Measurements from ENCODE around the gene ITPK1. TPM values are rescaled to one million over a fixed set of nuclear protein-coding genes. Genes with fewer than 3 reads are reported as not detected.
A peak's percentile ranks its signal among the peaks of the same experiment; 100 is the strongest.

The ITPK1 gene
- total RNA-seq, 1 donor from 2014 or later = 52.5 TPM

DNA sequence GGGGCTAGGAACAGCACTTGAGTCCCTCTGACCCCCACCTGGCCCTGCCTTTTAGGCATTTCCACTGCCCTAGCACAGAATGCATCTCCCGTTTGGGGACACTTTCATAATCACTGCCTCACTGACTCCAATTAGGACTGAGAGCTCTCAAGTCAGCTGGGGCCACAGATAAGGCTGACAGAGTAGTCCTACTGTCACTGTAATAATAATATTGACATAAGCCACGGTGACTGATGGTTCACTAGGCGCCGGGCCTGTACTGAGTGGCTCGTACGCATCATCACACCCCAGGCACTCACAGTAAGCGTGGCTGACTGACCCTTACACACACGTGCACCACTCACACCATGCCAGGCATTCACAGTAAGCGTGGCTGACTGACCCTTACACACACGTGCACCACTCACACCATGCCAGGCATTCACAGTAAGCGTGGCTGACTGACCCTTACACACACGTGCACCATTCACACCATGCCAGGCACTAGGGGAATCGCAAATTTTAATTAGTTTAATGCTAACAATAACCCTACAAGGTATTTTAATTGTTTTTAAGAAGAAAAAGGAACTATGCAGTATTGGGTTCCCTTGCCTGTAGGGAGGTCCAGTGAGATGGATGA is 105.1 kb downstream of the ITPK1 start:
- DNase-seq (ENCODE audit: low read depth) = no peak

DNA sequence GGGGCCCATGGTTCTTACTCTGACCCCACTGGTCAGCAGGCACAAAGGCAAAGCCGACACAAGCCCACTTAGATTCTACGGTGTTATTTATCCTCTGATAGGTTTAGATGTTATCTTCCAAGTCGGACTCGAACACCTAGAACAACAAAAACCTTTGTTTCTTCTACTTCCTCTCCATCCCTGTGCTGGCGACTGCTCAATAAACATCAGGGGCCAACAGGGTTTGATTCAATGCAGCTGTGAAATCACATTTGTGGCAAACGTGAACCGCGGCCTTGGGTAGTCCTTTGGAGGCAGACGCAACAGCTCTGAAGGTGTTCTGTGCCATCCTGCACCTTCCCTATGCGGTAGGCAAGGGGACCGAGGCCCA is 105.6 kb downstream of the ITPK1 start:
- DNase-seq (ENCODE audit: low read depth) = no peak

DNA sequence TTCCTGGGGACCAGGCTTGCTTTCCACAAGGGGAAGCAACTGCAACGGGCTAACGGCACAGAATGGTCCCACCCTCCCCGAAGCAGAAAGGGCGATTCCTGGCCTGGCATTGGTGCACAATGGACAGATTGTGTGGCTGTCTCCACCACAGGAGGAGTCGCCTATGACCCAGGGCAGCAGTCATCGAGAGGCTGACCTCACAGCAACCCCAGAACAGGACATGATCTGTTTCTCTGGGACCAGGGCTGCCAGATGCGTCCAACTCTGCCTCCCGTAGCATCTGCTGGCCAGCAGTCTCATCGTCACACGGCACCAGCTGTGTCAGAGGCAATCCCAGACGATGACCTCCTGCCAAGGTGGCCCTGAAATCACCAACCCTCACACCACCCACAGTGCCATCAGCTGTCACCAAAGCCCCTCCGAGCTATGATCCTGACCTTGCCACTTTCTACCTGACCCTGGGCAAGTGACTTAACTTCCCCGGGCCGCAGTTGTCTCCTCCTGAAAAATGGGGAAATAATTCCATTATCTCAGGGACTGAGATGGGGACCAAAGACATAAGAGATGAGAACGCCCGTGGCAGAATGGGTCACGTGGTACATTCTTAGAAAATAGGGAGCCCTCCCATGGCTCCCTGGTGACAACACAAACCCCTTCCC is 106.1 kb downstream of the ITPK1 start:
- no peak for DNase-seq (ENCODE audit: low read depth)

DNA sequence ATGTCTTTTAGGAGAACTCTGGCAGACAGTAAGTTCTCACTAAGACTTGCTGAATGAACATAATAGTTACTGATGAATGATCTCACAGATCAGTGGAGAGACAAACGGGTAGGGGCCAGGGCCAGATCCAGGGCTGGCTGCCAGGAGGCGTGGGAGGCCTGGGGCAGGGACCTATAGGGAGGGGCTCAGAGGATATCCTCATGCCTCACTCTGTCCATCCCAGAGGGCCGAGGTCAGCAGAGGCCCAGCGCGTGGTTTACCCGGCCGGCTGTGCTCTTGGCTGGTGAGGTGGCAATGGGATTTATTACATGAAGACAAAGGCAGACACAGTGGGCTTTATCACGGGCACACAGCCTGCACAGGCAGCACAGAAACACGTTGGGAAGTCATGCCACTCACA is 107.3 kb downstream of the ITPK1 start:
- DNase-seq (ENCODE audit: low read depth) = peak; percentile 74

GRCh38 chr14:93007225-93007997 is 108.3 kb downstream of the ITPK1 start:
- peak; percentile 88 for DNase-seq (ENCODE audit: low read depth)

DNA sequence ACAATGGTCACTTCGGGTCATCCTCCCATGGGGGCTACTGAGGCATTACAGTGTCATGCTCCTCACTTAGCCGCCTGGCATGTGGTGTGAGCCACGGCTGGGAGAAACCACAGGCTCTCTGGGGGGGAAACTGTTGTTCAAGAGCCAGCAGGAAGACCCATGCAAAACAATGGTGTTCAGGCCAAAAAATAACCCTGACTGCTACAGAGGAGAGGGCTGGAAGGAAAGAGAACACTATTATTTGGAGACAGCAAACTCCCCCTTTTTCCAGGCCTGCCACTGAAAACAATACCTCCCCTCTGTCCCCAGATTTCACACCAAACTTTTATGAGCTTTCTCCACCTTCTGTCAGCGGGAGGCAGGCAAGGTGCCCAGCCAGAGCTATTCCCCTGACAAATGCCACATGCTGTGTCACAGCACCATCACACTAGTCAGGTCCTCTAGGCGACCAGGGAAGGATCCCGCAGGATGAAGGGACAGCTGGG is 109.1 kb downstream of the ITPK1 start:
- DNase-seq (ENCODE audit: low read depth) = peak; percentile 74

GRCh38 chr14:93005838-93006237 is 109.9 kb downstream of the ITPK1 start:
- DNase-seq (ENCODE audit: low read depth) = no peak

DNA sequence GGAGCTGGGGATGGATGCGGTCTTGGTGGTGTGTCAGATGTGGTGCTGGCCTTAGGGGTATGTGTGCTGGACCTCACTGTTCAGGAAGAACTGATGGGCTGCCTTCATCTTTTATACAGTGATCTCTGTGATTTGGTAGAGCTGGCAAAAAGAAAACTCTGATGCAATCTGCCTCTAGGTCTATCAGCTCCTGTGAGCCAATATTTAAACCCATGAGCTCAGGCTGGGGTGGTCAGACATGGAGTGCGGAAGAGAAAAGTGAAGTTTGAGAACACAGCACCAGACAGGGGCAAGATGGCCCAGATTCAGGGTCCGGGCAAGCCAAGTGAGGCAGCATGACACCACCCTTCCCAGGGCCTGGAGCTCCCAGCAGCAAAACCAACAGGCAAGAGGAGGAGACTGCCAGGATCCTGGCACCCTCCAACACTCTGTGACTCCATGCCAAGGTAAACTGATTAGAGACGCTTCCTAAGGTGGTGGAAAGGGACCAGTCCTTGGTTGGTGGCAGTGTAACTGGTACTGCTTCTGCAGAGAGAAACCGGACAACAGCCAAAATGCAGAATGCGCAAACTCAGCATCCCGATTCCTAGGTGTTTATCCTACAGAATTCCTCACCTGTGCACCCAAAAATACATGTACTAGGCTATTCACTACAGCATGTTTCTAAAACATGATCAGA is 110.5 kb downstream of the ITPK1 start:
- no peak for DNase-seq (ENCODE audit: low read depth)

- DNase-seq (ENCODE audit: low read depth) = no peak
These were observed 111.0 kb downstream of the ITPK1 start for GRCh38 chr14:93004699-93005082.

- no peak for DNase-seq (ENCODE audit: low read depth)
These were observed 111.6 kb downstream of the ITPK1 start for GRCh38 chr14:93003945-93004698.

- DNase-seq (ENCODE audit: low read depth) = no peak
These were observed 112.8 kb downstream of the ITPK1 start for GRCh38 chr14:93002851-93003298.

GRCh38 chr14:93002049-93002448 is 113.7 kb downstream of the ITPK1 start:
- no peak for DNase-seq (ENCODE audit: low read depth)

DNA sequence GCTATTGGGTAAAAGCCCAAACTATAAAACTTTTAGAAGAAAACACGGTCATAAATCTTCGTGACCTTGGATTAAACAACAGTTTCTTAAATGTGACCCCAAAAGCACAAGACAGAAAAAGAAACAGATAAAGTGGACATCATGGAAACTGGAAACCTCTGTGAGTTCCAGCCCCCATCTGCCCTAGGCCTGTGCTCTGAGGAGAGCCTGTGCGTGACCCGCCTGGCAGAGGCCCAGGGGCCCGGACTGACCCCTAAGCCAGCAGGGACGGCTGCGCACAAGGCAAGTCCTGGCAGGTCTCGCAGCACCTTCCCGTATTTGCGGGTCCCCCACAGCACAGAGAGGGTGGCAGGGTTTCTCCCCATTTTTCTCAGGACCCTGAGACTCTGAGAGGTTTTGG is 116.8 kb downstream of the ITPK1 start:
- no peak for DNase-seq (ENCODE audit: low read depth)

DNA sequence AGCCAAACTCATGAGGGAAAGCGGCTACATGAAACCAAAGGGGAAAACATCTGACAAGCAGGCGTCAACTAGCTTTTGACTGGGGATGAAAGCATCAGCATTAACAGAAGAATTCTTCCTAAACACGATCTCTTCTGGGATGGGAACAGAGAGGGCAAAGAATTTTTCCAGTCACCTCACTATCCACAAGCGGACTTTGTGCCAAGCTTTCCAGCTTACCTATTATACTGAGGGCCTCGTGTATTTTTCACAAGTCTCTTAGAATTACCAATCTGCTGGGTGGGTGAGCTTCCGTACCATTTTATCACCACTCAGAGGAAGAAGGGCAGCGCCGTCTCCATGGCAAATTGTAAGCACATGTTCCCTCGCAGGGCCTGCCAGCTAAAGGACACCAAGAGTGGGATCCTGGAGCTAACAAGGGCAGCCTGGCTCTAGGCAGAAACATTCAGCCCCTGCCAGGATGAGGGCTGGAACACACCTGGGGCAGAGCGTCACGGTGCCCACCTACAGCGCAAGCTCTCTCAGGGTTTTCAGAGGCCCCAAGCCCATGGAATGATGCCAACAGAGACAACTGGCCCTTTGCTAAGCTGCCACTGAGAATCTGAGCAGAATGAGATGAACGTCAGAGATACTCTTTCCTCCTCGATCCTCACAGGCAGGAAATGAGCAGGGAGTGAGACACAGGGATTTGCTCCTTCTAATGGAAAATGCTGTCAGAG is 118.2 kb downstream of the ITPK1 start:
- DNase-seq (ENCODE audit: low read depth) = no peak

DNA sequence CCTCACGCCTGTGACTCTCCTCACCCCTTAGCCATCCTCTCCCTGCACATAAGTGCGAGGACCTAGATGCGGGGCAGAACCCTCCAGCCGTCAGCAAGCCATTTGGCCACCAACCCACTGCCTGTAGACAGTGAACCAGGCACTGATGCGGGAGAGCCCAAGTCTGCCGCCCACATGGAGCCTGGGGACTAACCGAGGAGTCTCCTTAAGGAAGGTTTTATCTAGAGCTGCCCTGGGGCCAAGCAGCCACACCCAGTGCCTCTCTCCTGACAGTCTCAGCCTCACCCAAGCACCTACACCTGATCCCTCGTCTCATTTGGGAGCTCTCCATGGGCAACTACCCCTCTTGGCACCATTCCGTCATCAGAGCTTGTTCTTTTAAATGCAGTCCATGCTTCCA is 120.1 kb downstream of the ITPK1 start:
- no peak for DNase-seq (ENCODE audit: low read depth)

- DNase-seq (ENCODE audit: low read depth) = no peak
These were observed 120.8 kb downstream of the ITPK1 start for GRCh38 chr14:92994942-92995341.

DNA sequence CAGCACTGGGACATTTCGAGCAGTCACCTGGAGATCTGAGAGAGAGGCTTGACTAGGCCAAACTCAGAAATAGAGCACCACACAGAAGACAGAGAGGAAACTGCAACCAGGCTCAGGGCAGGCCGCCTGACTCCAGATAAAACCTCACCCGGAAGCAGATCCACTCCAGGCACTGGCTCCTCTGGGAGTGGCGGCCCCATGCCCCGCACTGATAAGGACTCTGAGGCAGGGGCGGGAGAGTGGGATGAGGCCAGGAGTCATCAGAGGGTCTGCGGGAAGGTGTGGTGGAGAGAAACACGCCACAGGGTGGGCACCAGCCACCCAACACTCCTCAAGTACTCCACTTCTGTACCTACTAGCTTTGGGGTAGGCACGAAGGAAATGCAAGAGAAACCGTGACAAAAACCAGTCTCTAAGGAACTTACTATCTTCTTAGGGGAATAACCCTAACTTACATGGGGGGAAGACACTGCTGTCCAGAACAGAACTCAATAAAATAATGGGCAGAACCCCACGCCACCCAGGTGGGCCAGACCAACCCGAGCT is 121.5 kb downstream of the ITPK1 start:
- DNase-seq (ENCODE audit: low read depth) = no peak

DNA sequence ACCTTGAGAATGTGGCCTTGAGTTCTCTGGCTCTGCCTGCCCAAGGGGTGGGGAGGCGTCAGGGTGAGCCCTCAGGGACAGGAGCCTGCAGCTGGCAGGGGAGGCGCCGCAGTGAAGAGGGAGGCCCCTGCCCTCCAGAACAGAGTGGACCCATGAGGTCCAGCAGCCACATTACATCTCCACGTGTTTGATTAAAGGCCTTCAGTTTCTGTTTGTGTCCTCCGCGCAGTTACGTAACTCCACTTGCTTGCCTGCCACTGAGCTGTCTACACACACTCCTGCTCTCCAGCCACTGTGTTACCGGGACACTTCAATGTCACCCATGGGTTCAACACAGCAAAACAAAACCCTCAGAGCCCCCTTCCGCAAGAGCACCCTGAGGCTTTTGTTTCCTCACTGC is 122.4 kb downstream of the ITPK1 start:
- DNase-seq (ENCODE audit: low read depth) = no peak

GRCh38 chr14:92991536-92991935 is 124.2 kb downstream of the ITPK1 start:
- no peak for DNase-seq (ENCODE audit: low read depth)
